Subcutaneous adipose tissue (tissue), 4 donors: ENCODE measurements around the gene GIGYF2. TPM values are rescaled to one million over a fixed set of nuclear protein-coding genes. Genes with fewer than 3 reads are reported as not detected.

Experiments
- CTCF ChIP-seq: fragments of 450-650 bp; IDR thresholded peaks from one replicate; pipeline ENCODE4 v1.5.1; 2016; ENCODE audit warnings: low read depth, mild to moderate bottlenecking, control low read depth, antibody characterized with exemption, moderate library complexity
- total RNA-seq, 4 donors: library from RNA; depleted of rRNA; stranded (reverse); fragments of >200 nt; gene quantifications; one replicate each; pipeline ENCODE4 v1.1.0, GENCODE V29; 2016

The GIGYF2 gene
- total RNA-seq, 4 donors from 2014 or later = 73.8 to 90.4 (median 82.6) TPM

DNA sequence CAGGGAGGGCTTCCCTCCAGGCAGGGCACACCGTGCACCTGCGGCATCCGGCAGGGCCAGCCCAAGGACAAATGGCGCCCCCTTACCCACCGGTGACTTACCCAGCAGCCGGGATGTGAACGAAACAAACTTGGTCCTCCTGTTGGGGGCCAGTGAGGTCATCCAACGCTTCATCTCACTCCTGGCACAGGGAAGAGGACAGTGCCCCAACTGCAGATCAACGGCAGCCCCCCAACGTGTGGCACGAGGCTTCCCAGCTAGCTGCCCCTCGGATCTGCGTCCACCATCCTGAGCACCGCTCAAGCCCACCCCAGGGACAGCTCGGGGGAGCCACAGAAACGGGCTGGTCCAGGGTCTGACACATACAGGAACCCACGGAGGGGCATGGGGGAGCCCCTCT lies 185.0 kb downstream of the GIGYF2 start:
- TF ChIP-seq CTCF = no peak

DNA sequence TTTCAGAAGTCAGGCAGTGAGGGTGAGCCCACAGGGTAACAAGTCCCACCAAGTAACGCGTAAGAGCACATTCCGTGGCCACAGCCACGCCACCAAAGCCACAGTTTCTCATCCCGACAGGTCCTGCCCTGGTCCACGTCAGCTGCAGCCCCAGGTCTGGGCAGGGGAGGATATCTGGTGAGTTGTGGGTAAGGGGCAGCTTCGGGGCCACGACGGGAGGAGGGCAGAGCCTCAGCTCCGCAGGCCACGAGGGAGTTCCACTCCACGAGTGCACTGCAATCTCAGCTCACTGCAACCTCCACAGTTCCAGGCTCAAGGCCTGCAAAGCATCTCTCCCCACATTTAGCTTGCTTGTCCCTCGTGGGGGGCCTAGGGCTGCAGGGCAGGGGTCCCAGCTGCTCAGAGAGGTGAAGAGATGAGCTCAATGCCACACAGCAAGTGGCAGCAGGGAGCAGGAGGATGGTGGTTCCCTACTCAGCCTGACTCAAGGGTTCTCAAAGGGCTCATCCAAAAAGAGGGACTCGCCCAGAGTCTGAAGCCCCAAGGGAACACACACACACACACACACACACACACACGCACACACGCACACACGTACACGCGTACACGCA lies 185.5 kb downstream of the GIGYF2 start:
- no peak for TF ChIP-seq CTCF

DNA sequence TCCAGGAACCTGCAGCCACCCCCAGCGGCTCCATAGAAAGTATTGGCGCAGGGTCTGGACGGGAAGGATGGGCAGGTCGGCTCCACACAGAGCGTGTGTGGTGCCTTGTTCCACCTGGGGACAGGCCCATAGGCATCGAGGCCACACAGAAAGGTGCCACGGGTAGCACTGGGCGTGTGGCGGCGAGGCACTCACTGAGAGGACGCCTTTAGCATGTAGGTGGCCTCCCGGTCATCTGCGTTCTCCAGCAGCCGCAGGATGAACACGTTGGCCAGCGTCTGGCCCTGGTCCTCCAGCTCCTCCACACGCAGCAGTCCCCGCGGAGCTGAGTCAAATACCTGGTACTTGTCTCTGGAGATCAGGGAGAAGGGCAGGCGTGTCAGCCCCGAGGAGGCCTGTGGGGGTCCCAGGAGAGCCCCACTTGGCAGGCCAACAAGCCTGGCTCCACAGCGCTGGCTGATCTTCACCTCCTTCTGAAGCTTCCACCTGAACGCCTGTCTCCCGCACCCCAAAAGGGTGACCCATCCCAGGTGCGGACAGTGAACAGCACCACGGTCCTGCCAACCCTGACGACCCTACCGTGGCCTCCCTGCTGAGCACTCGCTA lies 186.1 kb downstream of the GIGYF2 start:
- TF ChIP-seq CTCF = no peak

DNA sequence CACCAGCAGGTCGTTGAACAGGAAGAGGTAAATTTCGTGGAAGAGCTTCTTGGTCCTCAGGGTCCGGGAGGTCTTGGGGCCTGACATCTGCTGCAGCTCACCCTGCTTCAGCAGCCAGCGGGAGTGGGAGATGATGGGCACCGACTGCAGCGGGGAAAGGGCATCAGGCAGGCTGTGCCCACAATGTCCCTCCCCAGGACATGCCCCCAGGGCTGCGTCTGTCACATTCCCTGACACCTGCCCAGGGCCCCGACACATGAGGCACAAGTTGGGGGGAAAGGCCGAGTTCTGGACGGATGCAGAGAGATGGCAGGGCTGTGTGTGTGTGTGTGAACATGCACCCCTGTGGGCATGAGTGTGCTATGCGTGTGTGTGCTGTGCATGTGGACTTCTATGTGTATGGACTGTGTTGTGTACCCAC lies 186.9 kb downstream of the GIGYF2 start:
- TF ChIP-seq CTCF = no peak

DNA sequence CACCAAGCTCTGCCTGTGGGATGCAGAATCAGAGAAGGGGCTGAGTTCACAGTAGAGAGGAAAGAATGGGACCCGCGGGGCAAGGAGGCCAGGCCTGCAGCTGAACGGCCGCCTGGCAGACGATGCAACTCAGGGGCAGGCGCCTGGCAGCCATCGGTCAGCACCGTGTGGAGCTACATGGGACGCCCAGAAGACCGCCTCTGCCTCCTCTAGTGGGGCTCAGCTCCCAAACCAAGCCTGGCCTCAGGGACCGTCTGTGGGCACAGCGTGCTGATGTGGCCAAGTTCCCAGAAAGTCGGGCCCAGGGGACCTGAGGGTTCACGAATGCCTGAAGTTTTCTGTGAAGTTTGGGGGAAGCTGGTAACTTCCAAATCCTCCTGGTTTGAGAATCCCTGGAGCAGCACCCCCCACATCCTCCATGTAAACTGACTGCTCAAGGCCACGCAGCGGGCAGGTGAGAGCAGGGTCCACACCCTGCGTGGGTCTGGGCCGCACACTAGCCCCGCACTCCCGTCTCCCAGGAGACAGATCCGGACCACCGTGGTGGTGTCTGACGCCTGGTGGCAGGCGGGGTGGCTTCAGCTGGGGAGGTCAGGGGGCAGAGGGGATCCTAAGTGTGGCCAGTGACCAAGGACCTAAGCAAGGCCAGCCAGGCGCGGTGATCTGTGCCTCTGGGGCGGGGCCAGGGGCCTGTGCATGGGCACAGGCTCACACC lies 187.6 kb downstream of the GIGYF2 start:
- no peak for TF ChIP-seq CTCF

- no peak for TF ChIP-seq CTCF
Measured at GRCh38 chr2:232885264-232885961, 188.3 kb downstream of the GIGYF2 start.

GRCh38 chr2:232886176-232886575 lies 189.0 kb downstream of the GIGYF2 start:
- TF ChIP-seq CTCF = no peak
